Endodermal cell (in vitro differentiated cells): Measurements from ENCODE around the gene MALL. TPM values are rescaled to one million over a fixed set of nuclear protein-coding genes. Genes with fewer than 3 reads are reported as not detected.

Source experiments
- DNase-seq: peaks from one replicate; pipeline ENCODE4 v3.0.0-alpha.2; 2017
- H3K27ac ChIP-seq: 2 replicates; pipeline ENCODE4 v1.5.1; 2013; ENCODE audit warnings: mild to moderate bottlenecking, low read depth, low read length, moderate library complexity
- H3K27me3 ChIP-seq: 2 replicates; pipeline ENCODE4 v1.6.1; 2013; ENCODE audit warnings: mild to moderate bottlenecking, low read length, moderate library complexity; ENCODE audit not compliant: insufficient read depth, control insufficient read depth, poor library complexity, severe bottlenecking
- H3K36me3 ChIP-seq: 2 replicates; pipeline ENCODE4 v1.7.0; 2013; ENCODE audit warnings: mild to moderate bottlenecking, low read length, moderate library complexity; ENCODE audit not compliant: control insufficient read depth, insufficient read depth
- H3K4me1 ChIP-seq: one replicate; pipeline ENCODE4 v1.7.0; 2013; ENCODE audit warnings: low read length; ENCODE audit not compliant: control insufficient read depth, insufficient read depth
- H3K4me3 ChIP-seq: 2 replicates; pipeline ENCODE4 v1.5.1; 2013; ENCODE audit warnings: mild to moderate bottlenecking, low read length, moderate library complexity
- H3K9ac ChIP-seq: 2 replicates; pipeline ENCODE4 v1.6.1; 2013; ENCODE audit warnings: mild to moderate bottlenecking, low read length, moderate library complexity; ENCODE audit not compliant: poor library complexity, severe bottlenecking; ENCODE audit errors: extremely low read depth
- H3K9me3 ChIP-seq: 2 replicates; pipeline ENCODE4 v1.6.1; 2013; ENCODE audit warnings: mild to moderate bottlenecking, low read length, moderate library complexity; ENCODE audit not compliant: control insufficient read depth
- H3K27ac Mint-ChIP-seq: 2 replicates; pipeline ENCODE4 v1.8.0; 2020; ENCODE audit warnings: mixed read lengths
- H3K27me3 Mint-ChIP-seq: 2 replicates; pipeline ENCODE4 v1.8.0; 2021; ENCODE audit warnings: mild to moderate bottlenecking, mixed read lengths; ENCODE audit not compliant: insufficient read depth
- H3K36me3 Mint-ChIP-seq: 2 replicates; pipeline ENCODE4 v1.8.0; 2020; ENCODE audit warnings: low read depth, mixed read lengths
- H3K4me1 Mint-ChIP-seq: 2 replicates; pipeline ENCODE4 v1.8.0; 2020; ENCODE audit warnings: mixed read lengths
- H3K4me3 Mint-ChIP-seq: 2 replicates; pipeline ENCODE4 v1.8.0; 2020; ENCODE audit warnings: mild to moderate bottlenecking, moderate library complexity, mixed read lengths
- H3K9me3 Mint-ChIP-seq: 2 replicates; pipeline ENCODE4 v1.8.0; 2020; ENCODE audit warnings: mild to moderate bottlenecking, mixed read lengths
- WGBS, 2 experiments: methylation state at CpG; one replicate each; pipeline versions ENCODE4 v1.1.5 to v1.1.7; 2013; ENCODE audit warnings: missing lambda C conversion rate in 2 of 2, mixed read lengths in 1 of 2; ENCODE audit not compliant: insufficient coverage in 1 of 2, insufficient read length in 1 of 2; 5-methylcytosine and 5-hydroxymethylcytosine counted together
- total RNA-seq, 2 donors: library from RNA; stranded (reverse); fragmentation: NEBNext Ultra II Directional in 1 of 2; extraction: Animal tissue kit (Norgen Biotek cat#: 25700) in 1 of 2; gene quantifications; 2 replicates in 1 of 2; 3 replicates in 1 of 2; pipeline ENCODE4 v1.2.1, GENCODE V29; 2021
- TF ChIP-seq, protein P1 (sequence below): fragments of 200-600 bp; sonication (generic); conservative IDR thresholded peaks from 2 replicates; pipeline ENCODE4 v1.5.0; 2021; ENCODE audit warnings: antibody characterized with exemption, mild to moderate bottlenecking

The MALL gene
- total RNA-seq, 2 donors from 2014 or later = 2.7 to 5.2 TPM

DNA sequence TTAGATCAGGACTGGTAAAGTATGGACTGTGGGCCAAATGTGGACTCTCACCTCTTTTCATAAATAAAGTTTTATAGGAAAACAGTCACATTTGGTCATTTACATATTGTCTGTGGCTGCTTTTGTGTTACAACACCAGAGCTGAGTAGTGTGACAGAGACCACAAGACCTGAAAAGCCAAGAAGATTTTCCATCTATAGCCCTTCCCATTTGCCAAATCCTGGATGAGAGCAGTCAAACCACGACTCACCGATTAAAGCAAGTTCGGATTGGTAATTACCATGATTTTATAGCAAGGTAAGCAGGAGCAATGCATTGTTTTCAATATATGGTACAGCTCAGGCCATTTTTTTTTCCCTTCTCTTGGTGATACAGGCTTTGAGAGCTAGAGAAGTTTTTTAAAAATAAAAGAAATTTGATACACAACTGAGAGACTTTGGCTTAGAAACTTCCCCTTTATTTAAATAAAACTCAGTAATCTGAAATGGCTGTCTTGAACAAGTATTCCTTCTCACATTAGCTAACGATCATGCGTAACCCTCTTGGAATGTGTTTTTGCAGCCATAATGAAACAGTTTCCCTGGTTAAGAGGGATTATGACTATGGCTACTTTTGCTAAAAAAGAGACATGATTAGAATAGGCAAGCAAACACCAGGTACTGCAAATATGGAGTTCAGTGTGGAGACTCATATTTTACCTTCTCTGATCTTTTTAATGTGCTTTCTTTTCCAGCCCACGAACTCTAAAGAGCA is 9.5 kb upstream of the MALL start:
- Mint-ChIP-seq H3K27ac (no peak overlapping the region), H3K9me3 (no peaks in the 10 kb centered on the region), H3K4me1 (peaks cover 4% of the 10 kb centered on the region), H3K27me3 (peaks cover 2% of the 10 kb centered on the region), H3K4me3 (no peak overlapping the region), H3K36me3 (no peaks in the 10 kb centered on the region)
- Histone ChIP-seq H3K4me1 (peaks cover 3% of the 10 kb centered on the region), H3K36me3 (no peaks in the 10 kb centered on the region), H3K27me3 (no peaks in the 10 kb centered on the region), H3K4me3 (no peak overlapping the region), H3K9me3 (no peaks in the 10 kb centered on the region), H3K9ac (no peak overlapping the region), H3K27ac (no peak overlapping the region)
- DNase-seq = no peak
- WGBS, 2 experiments = 96% methylated on average over 5 to 6 of the region's 6 CpGs
- TF ChIP-seq, protein P1, sequence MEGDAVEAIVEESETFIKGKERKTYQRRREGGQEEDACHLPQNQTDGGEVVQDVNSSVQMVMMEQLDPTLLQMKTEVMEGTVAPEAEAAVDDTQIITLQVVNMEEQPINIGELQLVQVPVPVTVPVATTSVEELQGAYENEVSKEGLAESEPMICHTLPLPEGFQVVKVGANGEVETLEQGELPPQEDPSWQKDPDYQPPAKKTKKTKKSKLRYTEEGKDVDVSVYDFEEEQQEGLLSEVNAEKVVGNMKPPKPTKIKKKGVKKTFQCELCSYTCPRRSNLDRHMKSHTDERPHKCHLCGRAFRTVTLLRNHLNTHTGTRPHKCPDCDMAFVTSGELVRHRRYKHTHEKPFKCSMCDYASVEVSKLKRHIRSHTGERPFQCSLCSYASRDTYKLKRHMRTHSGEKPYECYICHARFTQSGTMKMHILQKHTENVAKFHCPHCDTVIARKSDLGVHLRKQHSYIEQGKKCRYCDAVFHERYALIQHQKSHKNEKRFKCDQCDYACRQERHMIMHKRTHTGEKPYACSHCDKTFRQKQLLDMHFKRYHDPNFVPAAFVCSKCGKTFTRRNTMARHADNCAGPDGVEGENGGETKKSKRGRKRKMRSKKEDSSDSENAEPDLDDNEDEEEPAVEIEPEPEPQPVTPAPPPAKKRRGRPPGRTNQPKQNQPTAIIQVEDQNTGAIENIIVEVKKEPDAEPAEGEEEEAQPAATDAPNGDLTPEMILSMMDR = no peak

DNA sequence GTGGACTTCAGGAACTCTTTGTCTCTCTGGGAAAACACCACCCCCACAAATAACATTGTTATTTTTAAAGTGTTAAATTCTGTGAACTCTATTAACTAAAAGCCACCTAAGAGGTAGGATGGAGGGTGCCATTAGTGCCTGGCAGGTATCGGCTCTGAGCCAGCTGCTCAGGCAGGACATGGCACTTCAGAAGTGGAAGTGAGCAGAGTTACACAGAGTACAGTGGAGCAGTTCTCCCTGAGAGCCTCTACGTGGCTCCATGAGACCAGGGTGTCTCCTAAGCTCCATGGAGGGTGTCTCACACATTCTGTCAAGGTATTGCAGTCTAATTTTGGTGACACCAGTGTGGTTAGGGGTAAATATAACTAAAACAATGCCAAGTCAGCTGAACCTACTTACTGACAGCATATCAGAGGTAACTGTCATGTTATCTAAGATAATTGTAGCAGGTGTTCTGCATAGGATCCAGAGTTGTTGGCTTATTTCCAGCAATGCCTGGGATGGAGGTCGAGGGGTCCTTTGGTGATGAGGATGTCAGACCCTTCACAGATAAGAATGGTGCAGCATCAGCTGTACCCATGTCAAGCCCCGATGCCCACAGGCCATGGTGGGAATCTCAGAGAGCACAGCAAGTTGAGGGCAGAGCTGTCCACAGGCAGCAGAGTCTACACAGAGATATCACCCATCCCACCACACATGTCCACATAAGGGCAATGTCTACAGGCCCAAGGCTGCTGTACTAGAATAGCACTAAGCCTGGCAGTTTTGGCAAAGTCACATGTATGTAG is 8.6 kb upstream of the MALL start:
- H3K4me3 Mint-ChIP-seq = no peak overlapping the region
- no peaks in the 10 kb centered on the region for H3K9me3 Mint-ChIP-seq
- DNase-seq = no peak

DNA sequence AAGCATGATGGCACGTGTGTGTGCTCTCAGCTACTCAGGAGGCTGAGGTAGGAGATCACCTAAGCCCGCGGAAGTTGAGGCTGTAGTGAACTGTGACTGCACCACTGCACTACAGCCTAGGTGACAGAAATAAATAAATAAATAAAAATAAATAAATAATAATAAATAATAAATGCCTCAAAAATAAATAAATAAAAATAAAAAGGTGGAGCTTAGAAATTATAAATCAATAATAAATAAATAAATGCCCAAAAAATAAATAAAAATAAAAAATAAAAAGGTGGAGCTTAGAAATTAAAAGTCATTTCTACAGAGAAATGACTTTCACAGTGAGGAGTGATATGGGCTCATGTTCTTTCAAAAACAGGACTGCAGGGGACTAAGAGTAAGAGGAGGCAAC is 6.0 kb upstream of the MALL start:
- Mint-ChIP-seq H3K27me3 (peaks cover 24% of the 10 kb centered on the region), H3K9me3 (no peaks in the 10 kb centered on the region), H3K4me1 (peaks cover 9% of the 10 kb centered on the region), H3K27ac (no peak overlapping the region), H3K4me3 (no peak overlapping the region), H3K36me3 (no peaks in the 10 kb centered on the region)
- H3K9ac ChIP-seq = no peak overlapping the region
- no peaks in the 10 kb centered on the region for H3K9me3 ChIP-seq
- H3K4me3 ChIP-seq = no peak overlapping the region
- no peak overlapping the region for H3K27ac ChIP-seq
- H3K36me3 ChIP-seq = no peaks in the 10 kb centered on the region
- peaks cover 3% of the 10 kb centered on the region for H3K4me1 ChIP-seq
- WGBS, 2 experiments = 97% methylated on average over 3 of the region's 3 CpGs; no CpG with 5 or more reads in 1 of the 2 experiments
- TF ChIP-seq, protein P1 = no peak
- no peak for DNase-seq
- peaks cover 7% of the 10 kb centered on the region for H3K27me3 ChIP-seq

More for the DNA sequence above, 8.6 kb upstream of the MALL start:
- Histone ChIP-seq H3K9me3 (no peaks in the 10 kb centered on the region), H3K4me1 (peaks cover 3% of the 10 kb centered on the region), H3K27me3 (no peaks in the 10 kb centered on the region), H3K27ac (no peak overlapping the region), H3K9ac (no peak overlapping the region), H3K4me3 (no peak overlapping the region), H3K36me3 (no peaks in the 10 kb centered on the region)
- H3K27me3 Mint-ChIP-seq = peaks cover 5% of the 10 kb centered on the region
- WGBS, 2 experiments = 93 to 100% methylated on average over 2 to 4 of the region's 4 CpGs
- peaks cover 4% of the 10 kb centered on the region for H3K4me1 Mint-ChIP-seq
- no peak overlapping the region for H3K27ac Mint-ChIP-seq
- TF ChIP-seq, protein P1 = no peak
- no peaks in the 10 kb centered on the region for H3K36me3 Mint-ChIP-seq
